NCI-H2227 (cell line): ENCODE results near the gene RBFOX2.

ENCODE experiments used
- DNase-seq: peaks from one replicate; lab custom pipeline; 2025; ENCODE audit not compliant: unreplicated experiment; lab: John Stamatoyannopoulos, UW

RBFOX2 gene

DNA sequence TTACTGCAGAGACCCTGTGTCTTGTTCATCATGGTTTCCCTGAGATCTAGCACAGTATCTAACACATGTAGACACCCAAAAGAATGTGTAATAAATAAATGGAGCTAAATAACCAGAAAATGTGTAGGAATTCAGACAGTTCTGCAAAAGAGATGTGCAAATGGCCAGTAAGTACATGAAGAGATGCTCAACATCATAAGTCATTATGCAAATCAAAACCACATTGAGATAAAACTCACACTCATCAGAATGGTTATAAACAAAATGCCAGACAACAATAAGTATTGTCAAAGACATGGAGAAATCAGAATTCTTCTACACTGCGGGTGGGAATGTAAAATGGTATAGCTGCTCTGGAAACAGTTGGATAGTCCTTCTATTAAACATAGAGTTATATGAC is 88.5 kb downstream of the RBFOX2 start:
- no peak for DNase-seq

- DNase-seq = no peak
Observed at GRCh38 chr22:35938226-35938625, 90.4 kb downstream of the RBFOX2 start.

- DNase-seq = peak; percentile 12
Observed at GRCh38 chr22:35930933-35931332, 97.7 kb downstream of the RBFOX2 start.

- no peak for DNase-seq
Observed at GRCh38 chr22:35928285-35928798, 100.3 kb downstream of the RBFOX2 start.

GRCh38 chr22:35923026-35923425 is 105.6 kb downstream of the RBFOX2 start:
- DNase-seq = no peak

GRCh38 chr22:35921777-35922176 is 106.8 kb downstream of the RBFOX2 start:
- DNase-seq = peak; percentile 9

DNA sequence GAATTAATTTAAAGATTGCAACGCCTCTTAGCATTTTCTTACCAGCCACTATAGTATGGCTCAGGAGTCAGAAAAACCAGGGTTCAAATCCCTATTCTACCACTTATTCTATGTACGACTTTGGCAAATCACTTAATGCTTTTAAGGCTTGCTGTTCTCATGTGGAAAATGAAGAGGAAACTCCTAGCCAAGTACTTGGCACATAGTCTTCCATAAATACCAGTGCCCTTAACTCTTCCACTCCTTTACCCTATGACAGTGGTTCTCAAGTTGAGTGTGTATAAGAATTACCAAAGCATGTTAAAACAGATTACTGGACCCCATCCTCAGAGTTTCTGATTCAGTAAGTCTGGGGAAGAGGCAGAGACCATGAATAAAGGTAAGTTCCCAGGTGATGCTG is 107.6 kb downstream of the RBFOX2 start:
- DNase-seq = no peak

DNA sequence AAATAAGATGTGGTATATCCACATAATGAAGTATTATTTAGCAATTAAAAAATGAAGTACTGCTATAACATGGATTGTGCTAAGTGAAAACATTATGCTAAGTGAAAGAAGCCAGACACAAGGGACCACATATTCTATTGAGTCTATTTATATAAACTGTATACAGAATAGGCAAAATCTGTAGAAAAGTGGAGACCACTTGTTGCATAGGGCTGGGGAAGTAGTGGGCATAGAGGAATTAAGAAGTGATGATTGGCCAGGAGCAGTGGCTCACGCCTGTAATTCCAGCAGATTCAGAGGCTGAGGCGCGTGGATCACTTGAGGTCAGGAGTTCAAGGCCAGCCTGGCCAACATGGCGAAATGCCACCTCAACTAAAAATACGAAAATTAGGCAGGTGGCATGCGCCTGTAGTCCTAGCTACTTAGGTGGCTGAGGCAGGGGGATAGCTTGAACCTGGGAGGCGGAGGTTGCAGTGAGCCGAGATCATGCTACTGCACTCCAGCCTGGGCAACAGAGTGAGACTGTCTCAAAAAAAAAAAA is 109.6 kb downstream of the RBFOX2 start:
- no peak for DNase-seq

DNA sequence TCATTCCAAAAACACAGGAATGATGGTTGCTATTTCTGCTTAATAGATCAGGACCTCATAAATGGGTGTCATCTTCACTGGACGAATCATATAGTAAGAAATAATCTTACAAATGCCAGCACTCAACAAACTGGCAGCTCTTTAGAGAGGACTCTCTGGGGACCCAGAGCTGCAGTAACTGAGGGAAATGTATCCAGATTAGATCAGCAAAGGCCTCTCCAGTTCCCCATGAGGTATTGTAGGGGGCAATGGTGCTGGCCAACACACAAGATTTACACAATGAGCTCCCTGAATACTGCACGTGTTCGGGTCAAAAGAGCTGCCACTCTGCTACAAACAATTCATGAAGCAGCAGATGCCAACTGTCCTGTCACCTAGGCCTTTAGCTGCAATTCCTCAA is 110.2 kb downstream of the RBFOX2 start:
- no peak for DNase-seq

GRCh38 chr22:35917651-35918050 is 111.0 kb downstream of the RBFOX2 start:
- DNase-seq = no peak

GRCh38 chr22:35915477-35916013 is 113.1 kb downstream of the RBFOX2 start:
- DNase-seq = no peak

DNA sequence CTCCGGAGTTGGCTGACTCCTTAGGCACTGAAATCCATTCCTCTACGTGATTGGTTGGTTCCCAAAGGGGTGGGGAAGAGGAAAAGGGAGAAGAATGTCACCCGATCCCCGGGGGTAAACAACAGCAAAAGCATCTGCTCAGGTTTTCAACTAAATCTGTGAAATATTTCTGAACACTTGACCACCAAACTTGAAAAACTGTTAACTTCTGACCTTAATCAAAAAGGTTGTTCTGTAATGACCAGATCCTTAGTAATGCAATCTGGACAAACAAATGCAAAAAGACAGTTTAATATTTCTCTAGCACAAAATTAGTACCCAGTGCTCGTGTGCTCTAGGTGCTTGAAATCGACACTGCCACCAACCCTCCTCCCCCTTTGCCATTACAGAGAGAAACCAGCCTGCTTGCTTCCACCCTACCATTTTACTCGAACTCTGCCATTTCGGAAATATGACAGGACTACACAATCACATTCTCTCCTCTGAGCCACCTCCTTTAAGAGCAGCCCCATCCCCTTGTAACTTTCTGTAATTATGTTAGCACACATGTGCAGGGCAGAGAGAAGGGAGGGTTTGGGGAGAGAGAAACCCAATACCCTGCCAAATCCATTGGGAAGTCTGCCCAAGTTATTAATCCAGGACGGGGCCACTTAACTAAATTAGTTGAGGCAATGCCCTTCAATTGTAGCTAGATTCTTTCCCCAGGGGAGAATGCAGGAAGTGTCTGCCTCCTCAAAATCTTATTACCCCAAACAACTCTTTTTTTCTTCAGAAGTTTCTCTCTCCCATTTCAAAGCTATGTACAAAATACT is 113.8 kb downstream of the RBFOX2 start:
- peak; percentile 89 for DNase-seq

DNA sequence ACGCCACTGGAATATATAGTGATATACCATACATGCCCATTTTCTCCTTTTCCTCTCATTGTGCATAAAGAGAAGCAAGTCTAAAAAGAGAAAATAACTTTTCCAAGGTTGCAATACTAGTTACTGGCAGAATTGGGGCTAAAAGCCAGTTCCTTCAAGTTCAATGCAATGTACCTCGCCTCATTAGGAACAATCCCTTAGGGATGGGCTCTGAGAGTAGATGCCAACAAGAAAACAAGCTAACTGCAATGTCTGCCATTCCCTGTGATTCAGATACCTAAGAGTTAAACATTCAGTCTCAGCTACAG is 114.3 kb downstream of the RBFOX2 start:
- no peak for DNase-seq

DNA sequence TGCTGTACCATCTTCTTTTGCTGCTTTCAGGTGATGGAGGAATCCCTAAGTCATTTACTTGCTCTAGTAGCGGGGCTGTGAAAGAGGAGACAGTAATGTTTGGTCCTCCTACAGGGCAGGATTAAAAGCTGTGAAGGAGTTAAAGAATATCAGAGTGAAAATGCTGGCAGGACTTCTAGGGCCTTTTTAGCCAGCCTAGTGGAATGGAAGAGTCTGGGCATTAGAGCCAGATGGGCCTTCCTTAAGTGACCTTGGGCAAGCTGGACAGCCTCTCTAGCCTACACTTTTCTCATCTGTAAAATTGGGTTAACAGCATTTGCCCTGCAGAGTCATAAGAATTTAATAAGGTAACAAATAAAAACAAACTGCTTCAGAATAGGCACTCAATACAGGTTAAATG is 114.7 kb downstream of the RBFOX2 start:
- DNase-seq = no peak

- no peak for DNase-seq
Observed at GRCh38 chr22:35912658-35913057, 116.0 kb downstream of the RBFOX2 start.

DNA sequence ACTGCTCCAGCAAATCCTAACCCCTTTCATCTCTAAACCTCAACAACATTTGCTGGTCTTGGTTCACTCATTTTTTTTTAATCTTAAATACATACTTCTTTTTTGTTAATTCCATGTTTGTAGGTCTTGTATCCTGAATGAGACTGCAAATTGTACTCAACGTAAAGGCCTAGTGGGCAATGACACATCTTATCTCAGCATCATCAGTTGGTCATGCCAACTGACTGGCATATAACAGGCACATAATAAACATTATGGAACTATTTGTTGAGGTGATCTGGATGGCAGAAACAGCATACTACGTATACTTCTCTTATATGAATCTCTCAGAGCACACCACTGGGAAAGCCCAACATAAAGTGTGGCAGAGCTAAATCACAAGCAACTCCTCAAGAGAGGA is 116.7 kb downstream of the RBFOX2 start:
- DNase-seq = no peak

DNA sequence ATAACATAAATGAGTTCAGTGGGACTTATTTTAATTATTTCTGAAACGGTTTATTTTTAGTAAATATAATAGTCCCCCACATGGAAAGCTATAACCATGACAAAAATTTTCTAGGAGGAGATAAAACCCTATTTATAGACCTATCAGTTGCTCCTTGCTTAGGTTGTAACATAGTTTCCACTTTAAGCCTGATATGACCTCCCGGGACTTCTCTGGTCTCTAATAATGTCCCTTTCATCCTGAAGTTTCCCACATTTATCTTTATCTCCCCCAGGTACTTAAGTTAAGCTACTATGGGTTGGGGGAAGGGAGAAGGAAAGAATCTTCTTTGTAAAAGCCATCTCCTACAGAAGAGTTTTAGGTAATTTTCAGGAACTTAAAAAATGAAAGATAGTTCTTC is 117.7 kb downstream of the RBFOX2 start:
- no peak for DNase-seq

GRCh38 chr22:35910003-35910769 is 118.4 kb downstream of the RBFOX2 start:
- no peak for DNase-seq

GRCh38 chr22:35905894-35906293 is 122.7 kb downstream of the RBFOX2 start:
- no peak for DNase-seq

DNA sequence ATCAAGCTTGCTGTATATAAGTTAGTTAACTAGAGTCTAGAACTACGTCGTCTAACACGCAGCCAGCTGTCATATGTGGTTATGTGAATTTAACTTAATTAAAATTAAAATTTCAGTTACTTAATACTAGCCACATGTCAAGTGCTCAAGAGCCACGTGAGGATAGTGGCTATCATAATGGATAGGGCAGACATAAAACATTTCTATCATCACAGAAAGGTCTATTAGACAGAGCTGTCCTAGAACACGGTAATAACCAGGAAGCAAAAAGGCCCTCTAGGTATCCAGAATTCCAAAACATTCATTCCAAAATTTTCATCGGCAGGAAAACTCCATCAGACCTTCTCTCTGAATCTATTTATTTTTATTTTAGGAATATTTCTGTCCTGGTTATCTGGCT is 123.9 kb downstream of the RBFOX2 start:
- no peak for DNase-seq

DNA sequence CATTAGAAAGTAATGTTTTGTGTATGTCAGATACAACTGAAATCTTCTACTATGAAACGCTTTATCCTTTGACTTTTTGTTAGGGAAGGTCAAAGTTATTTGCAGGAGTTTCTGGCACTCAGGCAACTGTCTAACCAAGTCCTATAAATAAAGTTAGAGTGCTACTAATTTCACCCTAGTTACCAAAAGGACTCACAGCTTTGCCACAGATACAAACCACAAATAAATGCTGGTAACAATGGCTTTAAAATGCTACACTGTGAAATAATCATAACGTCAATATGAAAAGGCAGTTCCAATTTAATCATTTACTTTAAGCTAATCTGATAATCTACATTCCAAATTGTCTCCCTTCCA is 124.3 kb downstream of the RBFOX2 start:
- DNase-seq = no peak
